Stimulated activated CD4-positive, alpha-beta T cell treated with anti-CD3 and anti-CD28 coated beads, TNF-alpha, amount 100 ng/mL, for 24 hours (primary cell): Measurements from ENCODE around the gene CCM2.
A peak's percentile ranks its signal among the peaks of the same experiment; 100 is the strongest.

ENCODE experiments used
- DNase-seq, 3 experiments: peaks; one replicate each; pipeline ENCODE4 v3.0.0-alpha.2; 2020; ENCODE audit warnings: low read depth in 3 of 3

CCM2 gene

GRCh38 chr7:45080958-45081669, 81.1 kb downstream of the CCM2 start:
- no peak for DNase-seq

DNA sequence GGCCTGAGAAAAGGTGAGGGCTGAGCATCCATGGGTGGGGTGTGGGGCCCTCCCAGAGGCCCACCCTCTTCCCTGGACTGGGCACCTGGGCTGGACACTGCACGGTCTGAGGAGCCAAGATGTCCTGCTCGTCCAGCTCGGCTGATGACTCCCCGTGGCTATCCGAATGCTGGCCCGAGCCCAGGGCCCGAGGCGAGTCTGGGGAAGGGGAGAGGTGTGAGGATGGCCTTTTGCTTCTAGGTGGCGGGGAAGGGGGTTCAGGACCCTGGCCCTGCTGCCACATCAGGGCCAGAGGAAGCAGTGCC, 81.6 kb downstream of the CCM2 start:
- no peak for DNase-seq

DNA sequence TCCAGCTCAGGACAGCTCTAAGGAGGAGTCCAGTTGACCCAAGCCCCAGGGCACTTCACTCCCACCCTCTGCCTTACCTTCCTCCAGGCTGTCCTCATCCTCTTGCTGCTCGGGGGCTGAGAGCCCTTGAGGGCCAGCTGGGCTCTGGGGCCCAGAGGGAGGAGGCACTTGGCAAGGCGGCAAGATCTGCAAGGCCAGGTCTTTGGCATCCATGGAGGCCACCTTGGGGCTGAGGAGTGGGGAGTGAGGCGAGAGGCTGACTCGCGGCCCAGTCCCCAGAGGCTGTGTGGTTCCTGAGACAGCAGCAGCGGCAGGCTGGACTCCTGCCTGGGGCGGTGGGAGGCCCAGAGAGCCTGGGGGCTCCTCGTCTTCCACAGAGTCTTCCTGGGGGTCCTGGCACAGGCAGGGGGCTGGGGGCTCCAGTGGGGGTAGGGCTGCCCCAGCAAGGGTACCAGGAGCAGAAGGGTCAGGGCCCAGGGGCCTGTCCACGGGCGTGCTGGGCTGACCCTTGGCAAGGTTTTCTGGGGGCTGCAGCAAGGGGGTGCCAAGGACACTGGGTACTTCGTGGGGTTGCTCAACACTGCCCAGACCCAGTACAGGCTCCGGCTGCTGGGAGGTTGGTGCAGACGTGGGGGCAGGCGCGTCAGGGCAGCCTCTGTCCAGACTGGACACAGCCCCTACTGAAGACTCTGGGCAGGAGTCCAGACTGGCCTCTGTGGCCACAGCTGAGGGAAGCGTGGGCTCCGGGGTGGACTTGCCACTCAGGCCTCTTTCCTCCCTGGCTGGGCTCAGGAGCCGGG, 82.2 kb downstream of the CCM2 start:
- no peak for DNase-seq

GRCh38 chr7:45082831-45083331, 82.9 kb downstream of the CCM2 start:
- no peak for DNase-seq

DNA sequence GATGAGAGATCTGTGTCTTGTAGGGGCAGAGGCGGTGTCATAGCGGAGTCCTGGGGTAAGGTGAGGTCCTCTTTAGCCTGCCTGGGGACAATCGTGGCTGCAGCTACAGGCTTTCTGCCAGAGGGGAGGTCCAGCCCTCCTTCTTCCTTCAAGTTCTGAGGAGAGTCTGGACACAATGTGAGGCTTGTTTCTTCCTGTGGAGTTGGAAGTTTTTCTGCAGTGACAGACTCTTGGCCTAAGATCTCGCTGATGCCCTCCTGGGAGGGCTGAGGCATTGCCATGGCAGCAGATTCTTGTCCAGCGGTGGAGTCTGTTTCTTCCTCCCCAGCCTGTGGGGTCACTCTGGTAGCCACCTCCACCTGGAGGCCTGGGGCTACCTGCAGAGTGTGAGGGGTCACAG, 84.3 kb downstream of the CCM2 start:
- no peak for DNase-seq

GRCh38 chr7:45084901-45085618, 85.1 kb downstream of the CCM2 start:
- DNase-seq = no peak

DNA sequence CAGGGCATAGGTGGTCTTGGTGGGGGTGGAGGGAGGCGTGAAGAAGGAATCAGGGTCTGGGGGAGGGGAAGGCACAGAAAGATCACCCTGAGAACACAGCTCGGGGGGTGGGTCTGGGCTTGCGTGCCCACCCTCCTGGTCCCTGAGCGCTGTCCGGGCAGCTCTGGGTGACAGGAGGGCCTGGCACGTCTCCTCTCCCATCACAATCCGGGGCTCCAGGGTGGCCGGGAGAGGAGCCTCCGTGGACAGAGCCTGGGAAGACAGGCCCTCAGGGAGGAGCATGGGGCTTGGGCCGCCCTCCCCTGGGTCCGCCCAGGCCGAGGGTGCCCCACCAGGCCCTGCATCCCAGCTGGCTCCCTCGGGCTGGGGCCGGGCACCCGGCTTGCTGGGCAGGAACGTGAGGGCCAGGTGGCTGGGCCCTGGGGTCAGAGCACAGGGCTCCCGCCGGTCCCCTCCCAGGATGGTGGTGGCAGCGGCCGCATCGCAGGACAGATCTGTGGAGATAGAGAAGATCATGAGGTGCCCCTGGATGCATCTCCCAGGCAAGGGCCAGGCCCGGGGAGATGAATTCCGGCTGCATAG, 85.7 kb downstream of the CCM2 start:
- DNase-seq = no peak

- no peak for DNase-seq
Measured at GRCh38 chr7:45086331-45087065, 86.5 kb downstream of the CCM2 start.

DNA sequence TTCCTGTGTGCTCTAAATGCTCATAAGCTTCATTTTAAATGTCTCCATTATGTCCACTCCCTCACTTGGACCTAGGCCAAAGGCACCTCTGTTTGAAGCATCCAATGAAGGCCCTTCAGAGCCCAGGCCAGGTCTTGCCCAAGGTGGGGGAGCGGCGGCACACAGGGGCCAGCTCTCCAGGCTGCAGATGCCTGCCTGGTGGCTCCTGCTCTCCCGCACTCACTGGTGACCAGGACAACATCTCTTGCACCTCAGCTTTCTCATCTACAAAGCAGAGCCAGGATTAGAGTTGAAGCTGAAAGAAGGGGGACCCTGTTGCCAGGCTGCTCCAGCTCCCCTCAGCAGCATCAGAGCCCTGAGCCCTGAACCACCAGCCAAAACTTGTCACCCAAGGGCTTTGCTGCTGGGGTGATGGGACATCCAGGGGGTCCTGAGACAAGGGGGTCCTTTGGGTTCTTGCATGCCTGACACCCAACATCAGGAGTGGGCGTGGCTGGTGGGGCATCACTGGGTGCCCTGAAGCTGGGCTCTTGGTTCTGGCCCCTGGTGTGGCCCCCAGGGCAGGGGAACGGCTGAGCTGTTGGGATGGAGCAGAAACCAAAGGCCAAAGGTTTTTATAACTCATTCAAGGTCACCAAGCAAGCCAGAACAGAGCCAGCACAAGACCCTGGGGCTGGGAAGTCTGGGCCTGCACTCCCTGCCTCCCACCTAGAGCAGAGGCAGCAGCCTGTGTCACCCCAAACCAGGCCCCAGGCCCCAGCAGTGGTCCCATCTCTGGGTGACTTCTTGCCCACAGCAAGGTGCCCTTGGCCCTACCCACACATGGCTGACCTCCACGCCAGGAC, 87.5 kb downstream of the CCM2 start:
- no peak for DNase-seq

- no peak for DNase-seq
Measured at GRCh38 chr7:45088146-45088701, 88.2 kb downstream of the CCM2 start.

GRCh38 chr7:45088821-45089340, 88.9 kb downstream of the CCM2 start, which contains the start of gene NACAD:
NACAD (minus strand) TSS chr7:45088969; CDS start chr7:45088894, 75 bp downstream.
- no peak for DNase-seq

GRCh38 chr7:45089341-45089891, 89.4 kb downstream of the CCM2 start:
- peak; percentile 30 to 73 (median 49) for DNase-seq

- no peak for DNase-seq
Measured at GRCh38 chr7:45092100-45092930, 92.3 kb downstream of the CCM2 start.

- DNase-seq = no peak
Measured at GRCh38 chr7:45092931-45093235, 92.9 kb downstream of the CCM2 start.

DNA sequence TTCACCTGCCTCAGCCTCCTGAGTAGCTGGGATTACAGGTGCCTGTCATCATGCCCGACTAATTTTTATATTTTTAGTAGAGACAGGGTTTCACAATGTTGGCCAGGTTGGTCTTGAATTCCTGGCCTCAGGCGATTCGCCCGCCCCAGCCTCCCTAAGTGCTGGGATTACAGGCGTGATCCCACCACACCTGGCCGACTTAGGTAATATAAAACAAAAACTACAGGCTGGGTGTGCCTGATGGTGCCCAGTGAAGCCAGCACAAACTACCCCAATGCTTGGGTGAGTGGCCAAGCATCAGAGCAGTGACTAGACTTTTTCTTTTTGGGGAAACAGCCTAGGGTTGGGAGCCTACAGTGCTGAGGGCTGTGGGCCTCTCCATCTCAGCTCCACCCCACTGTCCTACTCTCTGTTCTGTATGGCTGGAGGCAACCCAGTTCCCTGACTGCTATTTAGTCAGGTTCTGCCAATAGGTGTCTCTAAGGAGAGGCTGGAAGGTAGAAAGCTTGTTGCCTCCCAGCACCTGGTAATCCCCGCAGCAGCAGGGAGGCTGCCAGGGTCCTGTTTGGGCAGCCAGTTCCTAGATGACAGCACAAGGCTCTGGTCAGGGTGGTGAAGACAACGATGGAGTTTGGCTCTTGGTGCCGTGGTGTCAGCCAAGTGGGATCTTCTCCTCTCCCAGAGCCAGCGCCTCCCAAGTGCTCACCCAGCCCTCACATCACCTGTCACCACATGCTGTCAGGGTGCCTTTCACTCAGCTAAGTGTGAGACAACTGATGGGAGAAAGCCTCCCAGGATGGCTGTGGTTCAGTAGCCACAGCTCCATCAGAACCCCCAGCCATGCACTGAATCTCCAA, 99.2 kb downstream of the CCM2 start:
- DNase-seq = no peak

DNA sequence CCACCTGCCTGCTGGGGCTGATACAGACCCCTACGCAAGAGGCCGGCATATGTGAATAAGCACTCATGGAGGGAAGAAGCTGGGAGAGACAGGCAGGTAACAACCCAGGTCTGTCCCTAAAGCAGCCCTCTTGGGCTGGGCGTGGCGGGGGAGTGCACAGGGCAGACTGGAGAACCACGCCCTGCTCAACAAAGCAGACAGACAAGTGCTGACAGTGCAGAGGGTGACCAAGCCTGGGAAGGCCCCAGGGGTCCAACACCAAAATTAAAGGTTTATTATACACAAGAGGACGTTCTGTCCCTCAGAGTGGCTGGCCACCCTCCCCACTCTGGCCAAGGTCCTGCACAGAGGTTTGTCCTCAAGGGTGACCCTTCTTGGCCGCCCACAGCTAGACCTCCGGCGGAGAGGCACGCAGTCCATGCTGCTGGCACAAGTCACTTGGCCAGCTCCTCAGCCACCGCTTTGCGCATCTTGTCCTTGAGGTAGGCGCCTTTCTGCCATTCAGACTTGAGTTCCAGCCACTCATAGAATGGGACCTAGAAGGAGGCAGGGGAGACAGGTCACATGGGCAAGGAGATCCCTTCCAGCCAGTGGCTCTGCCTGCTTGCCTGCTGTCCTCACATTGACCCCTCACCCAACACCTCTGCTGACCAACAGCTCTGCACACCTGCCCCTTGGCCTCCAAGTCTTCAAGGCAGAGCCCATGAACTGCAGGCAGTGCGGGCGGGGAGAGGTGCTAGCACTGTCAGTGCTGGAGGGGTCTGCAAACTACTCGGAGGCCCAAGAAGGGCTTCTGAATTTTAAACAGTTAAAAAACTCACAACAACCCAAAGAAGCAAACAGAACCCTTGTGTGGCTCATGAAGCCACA, 100.1 kb downstream of the CCM2 start:
- no peak for DNase-seq
